ENCODE results near the gene PRDX2.
A peak's percentile ranks its signal among the peaks of the same experiment; 100 is the strongest.
"Not testable (repeated sequence)": the region's sequence is repeated elsewhere in the genome, so short reads cannot be mapped to it uniquely, and the experiment has no call there.

Gene PRDX2

GRCh38 chr19:12801466-12802266 is at the start of gene PRDX2, which contains the start of gene THSD8:
Gene PRDX2, minus strand, starts transcription at chr19:12801800. Its CDS starts 539 bp downstream, at chr19:12801261.
Gene THSD8, plus strand, starts transcription at chr19:12802069. Its CDS starts 3 bp downstream, at chr19:12802072.
- peak; percentile 83 to 89 for DNase-seq

GRCh38 chr19:12847159-12848139 is 45.8 kb upstream of the PRDX2 start:
- DNase-seq, result peak; percentile 22 to 36

DNA sequence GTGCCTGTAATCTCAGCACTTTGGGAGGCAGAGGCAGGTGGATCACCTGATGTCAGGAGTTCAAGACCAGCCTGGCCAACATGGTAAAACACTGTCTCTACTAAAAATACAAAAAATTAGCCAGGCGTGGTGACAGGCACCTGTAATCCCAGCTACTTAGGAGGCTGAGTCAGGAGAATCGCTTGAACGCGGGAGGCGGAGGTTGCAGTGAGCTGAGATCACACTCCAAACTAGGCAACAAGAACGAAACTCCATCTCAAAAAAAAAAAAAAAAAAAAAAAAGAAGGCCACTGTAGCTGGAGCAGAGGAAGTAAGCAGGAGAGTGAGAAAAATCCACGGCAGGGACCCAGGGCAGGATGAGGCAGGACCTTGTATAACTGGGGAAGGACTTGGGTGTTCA is 45.0 kb upstream of the PRDX2 start:
- DNase-seq, result not testable (repeated sequence)

GRCh38 chr19:12843999-12844732 is 42.6 kb upstream of the PRDX2 start:
- DNase-seq, result no peak

DNA sequence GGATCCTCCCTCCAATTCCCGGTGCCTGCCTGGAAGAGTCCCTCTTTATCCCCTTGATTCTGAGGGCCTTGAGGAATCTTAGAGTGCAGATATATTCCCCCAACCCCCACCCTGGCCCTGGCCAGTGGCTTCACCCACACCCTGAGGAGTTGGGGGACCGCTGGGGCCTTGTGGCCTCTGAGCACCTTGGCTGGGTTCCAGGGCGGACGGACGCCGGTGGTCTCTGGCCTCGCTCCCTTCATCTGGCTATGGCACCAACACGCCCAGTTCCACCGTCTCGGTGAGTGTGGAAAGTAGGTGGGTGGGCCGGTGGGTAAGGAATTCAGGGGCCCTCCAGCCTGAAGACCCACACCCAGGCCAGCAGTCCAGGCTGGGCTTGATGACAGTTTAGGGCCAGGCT is 41.7 kb upstream of the PRDX2 start:
- DNase-seq, result no peak

DNA sequence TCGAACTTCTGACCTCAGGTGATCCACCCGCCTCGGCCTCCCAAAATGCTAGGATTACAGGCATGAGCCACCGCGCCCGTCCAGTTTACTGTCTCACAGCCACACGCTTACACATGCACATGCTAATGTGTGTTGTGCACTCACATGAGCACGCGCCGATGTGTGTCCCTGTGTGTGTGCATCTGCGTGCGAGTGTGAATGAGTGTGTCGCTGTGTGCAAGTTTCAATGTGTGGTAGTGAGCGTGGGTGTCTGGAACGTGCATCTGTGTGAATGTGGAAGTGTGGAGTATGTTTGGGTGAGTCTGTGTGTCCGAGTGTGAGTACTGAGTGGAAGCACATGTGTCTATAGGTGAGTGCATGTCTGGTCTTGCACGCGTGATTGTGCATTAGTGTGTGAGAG is 40.9 kb upstream of the PRDX2 start:
- no peak for DNase-seq

DNA sequence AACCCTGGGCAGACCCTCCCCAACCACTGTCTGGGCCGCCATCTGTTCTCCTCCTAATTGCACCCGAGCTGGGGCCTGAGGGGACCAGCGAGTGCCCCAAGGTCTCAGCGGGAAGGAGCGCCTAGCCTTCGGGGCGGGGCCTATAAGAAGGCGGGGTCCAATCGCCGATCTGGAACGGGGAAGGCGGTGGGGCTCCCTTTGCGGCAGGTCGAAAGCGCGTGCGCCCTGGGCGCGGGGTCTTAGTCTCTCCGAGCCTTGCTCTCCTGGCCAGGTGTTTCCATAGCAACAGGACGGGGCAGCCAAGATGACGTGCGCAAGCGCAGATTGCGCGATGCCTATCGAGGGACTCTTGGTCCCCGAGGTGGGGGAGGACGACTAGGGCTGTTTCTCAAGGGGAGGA is 39.5 kb upstream of the PRDX2 start:
- no peak for DNase-seq

DNA sequence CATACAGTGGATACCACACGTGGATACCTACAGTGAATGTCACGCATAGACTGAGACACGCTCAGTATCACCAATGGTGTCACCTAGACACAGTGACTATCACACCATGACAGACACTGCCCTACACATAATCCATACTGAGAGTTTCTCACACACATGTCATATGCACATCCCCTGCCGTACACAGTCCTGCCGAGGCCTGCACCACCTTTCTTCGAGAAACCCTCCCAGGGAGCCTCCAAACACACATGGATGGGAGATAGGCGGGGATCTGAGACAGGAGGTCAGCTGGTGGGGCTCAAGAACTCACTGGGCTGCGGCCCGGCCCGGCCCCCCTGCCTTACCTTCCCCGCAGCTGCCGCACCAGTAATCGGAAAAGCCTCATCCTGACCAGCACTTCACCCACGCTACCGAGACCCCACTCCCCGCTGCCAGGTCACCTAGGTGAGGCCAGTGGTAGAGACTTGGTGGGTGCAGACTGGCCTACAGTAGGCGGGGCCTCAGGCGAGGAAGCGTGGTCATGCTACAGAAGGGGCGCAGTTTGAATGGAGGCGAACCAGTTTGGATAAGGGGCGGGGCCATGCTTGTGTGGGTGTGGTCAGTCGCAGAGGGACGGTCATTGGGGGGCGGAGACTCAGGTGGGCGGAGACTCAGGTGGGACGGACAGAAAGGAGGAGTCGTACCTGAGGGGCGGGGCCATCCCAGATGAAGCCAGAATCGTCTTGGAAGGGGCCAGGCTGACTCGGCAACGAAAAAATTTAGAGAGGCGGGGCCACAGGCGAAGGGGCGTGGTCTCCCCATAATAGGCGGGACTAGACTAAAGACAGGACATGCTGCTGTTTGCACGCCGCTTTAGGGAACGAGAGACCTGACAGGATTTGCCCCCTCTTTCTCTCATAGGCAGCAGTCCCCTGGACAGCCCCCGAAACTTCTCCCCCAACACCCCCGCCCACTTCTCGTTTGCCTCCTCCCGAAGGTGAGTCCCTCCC is 38.8 kb upstream of the PRDX2 start:
- DNase-seq, result peak in 1 of 2 experiments; percentile 43

- DNase-seq, result peak; percentile 35 to 70
These were observed 37.5 kb upstream of the PRDX2 start for GRCh38 chr19:12838886-12839756.

- peak; percentile 60 to 68 for DNase-seq
These were observed 36.7 kb upstream of the PRDX2 start, which contains the start of gene MAST1 for GRCh38 chr19:12838182-12838885. Gene MAST1, plus strand, starts transcription at chr19:12838515. Its CDS starts 58 bp downstream, at chr19:12838573.

- DNase-seq, result no peak
These were observed 35.6 kb upstream of the PRDX2 start for GRCh38 chr19:12837225-12837624.

- DNase-seq, result no peak
These were observed 34.9 kb upstream of the PRDX2 start for GRCh38 chr19:12836529-12836863.

DNA sequence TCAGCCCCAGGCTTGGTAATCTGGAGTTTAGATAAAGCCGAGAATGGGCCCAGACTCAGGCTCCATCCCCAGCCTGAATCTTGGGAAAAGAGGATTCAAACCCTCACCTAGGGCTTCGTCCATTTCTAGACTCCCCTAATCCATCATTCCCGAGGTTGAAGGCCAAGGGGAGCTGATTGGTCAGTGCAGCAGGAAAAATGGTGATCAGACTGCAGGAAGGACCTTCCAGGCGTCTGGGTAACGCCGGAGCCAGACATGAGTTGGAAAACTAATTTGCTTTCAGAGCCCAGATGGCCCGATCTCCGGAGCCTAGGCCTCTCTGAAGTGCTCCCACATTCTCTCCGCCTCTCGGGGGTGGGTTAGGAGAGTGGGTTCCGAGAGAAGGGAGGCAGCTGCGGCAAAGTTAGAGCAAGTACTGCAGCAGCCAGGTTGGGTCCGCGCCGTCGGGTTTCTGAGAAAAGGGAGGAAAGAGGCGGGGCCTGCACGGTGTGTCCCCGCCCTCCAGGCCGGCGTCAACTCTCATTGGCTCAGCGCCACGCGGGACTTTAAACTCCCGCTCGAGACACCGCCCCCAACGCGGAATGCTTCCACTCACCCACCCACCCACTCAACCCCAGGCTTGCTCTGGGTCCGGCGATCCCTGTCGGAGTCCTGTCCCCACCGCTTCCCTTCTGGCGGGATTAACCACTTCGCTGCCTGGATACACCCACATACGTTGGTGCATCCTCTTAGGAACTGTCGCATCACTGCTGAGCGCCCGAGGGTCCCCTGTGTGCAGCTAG is 33.6 kb upstream of the PRDX2 start:
- DNase-seq, result no peak

GRCh38 chr19:12834566-12834943 is 33.0 kb upstream of the PRDX2 start, which contains the start of gene RTBDN:
Gene RTBDN, minus strand, starts transcription at chr19:12834579. Its CDS starts 4,600 bp downstream, at chr19:12829979.
- peak in 1 of 2 experiments; percentile 14 for DNase-seq

- DNase-seq, result peak; percentile 57 to 63
These were observed 32.4 kb upstream of the PRDX2 start for GRCh38 chr19:12833738-12834565.

DNA sequence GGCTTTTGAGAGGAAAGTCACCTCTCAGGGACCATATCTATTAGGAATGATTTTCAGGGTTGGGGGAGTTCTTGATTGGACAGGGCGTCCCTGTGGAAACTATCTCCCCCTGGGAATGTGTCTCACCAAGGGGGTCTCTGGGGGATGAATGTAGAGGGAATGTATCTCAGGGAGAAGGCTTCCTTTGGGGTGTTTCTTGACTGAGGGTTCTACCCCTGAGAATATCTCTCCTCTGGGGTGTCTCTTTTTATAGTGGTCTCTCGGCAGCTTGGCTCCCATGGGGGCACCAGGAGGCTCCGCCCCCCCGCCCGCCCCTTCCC is 31.8 kb upstream of the PRDX2 start:
- DNase-seq, result no peak

GRCh38 chr19:12828494-12828893 is 26.9 kb upstream of the PRDX2 start:
- peak; percentile 30 to 54 for DNase-seq
